Measurements from ENCODE around the gene PMAIP1.
"Not testable (repeated sequence)": the region's sequence is repeated elsewhere in the genome, so short reads cannot be mapped to it uniquely, and the experiment has no call there.

Gene PMAIP1

GRCh38 chr18:59870623-59871130 lies 29.1 kb upstream of the PMAIP1 start:
- Histone ChIP-seq H3K9ac (ENCODE audit: low read length) (no peak overlapping the region), H3K4me1 (ENCODE audit: control insufficient read depth, insufficient read depth, low read length) (peaks cover 4% of the 10 kb centered on the region), H3K4me3 (ENCODE audit: low read length) (no peak overlapping the region), H3K9me3 (ENCODE audit: control insufficient read depth, low read length) (no peaks in the 10 kb centered on the region), H3K36me3 (ENCODE audit: control insufficient read depth, insufficient read depth, low read length, severe bottlenecking) (no peaks in the 10 kb centered on the region), H3K27me3 (replicated peaks; ENCODE audit: control insufficient read depth, insufficient read depth, low read length) (no peaks in the 10 kb centered on the region)
- peak; percentile 61 for DNase-seq (ENCODE audit: low read depth)

- Histone ChIP-seq H3K9ac (ENCODE audit: low read length) (no peak overlapping the region), H3K4me1 (ENCODE audit: control insufficient read depth, insufficient read depth, low read length) (peaks cover 4% of the 10 kb centered on the region)
- DNase-seq (ENCODE audit: low read depth) = no peak
Observed at GRCh38 chr18:59871711-59872362, 28.0 kb upstream of the PMAIP1 start.

GRCh38 chr18:59873641-59874040 lies 26.2 kb upstream of the PMAIP1 start:
- no peak overlapping the region for H3K9ac ChIP-seq (ENCODE audit: low read length)
- H3K36me3 ChIP-seq (ENCODE audit: control insufficient read depth, insufficient read depth, low read length, severe bottlenecking) = no peaks in the 10 kb centered on the region
- H3K9me3 ChIP-seq (ENCODE audit: control insufficient read depth, low read length) = no peaks in the 10 kb centered on the region
- no peaks in the 10 kb centered on the region for H3K27me3 ChIP-seq (replicated peaks; ENCODE audit: control insufficient read depth, insufficient read depth, low read length)
- peaks cover 13% of the 10 kb centered on the region for H3K4me1 ChIP-seq (ENCODE audit: control insufficient read depth, insufficient read depth, low read length)
- no peak overlapping the region for H3K4me3 ChIP-seq (ENCODE audit: low read length)
- DNase-seq (ENCODE audit: low read depth) = no peak

More at GRCh38 chr18:59871711-59872362, 28.0 kb upstream of the PMAIP1 start:
- Histone ChIP-seq H3K36me3 (ENCODE audit: control insufficient read depth, insufficient read depth, low read length, severe bottlenecking) (no peaks in the 10 kb centered on the region), H3K9me3 (ENCODE audit: control insufficient read depth, low read length) (no peaks in the 10 kb centered on the region), H3K4me3 (ENCODE audit: low read length) (no peak overlapping the region), H3K27me3 (replicated peaks; ENCODE audit: control insufficient read depth, insufficient read depth, low read length) (no peaks in the 10 kb centered on the region)

- DNase-seq (ENCODE audit: low read depth) = peak; percentile 84
- Histone ChIP-seq H3K36me3 (ENCODE audit: control insufficient read depth, insufficient read depth, low read length, severe bottlenecking) (no peaks in the 10 kb centered on the region), H3K9me3 (ENCODE audit: control insufficient read depth, low read length) (no peaks in the 10 kb centered on the region), H3K4me3 (ENCODE audit: low read length) (no peak overlapping the region), H3K9ac (ENCODE audit: low read length) (no peak overlapping the region), H3K4me1 (ENCODE audit: control insufficient read depth, insufficient read depth, low read length) (peaks cover 13% of the 10 kb centered on the region), H3K27me3 (replicated peaks; ENCODE audit: control insufficient read depth, insufficient read depth, low read length) (no peaks in the 10 kb centered on the region)
Observed at GRCh38 chr18:59874166-59874565, 25.6 kb upstream of the PMAIP1 start.

- no peak for DNase-seq (ENCODE audit: low read depth)
- H3K9me3 ChIP-seq (ENCODE audit: control insufficient read depth, low read length) = no peaks in the 10 kb centered on the region
- H3K36me3 ChIP-seq (ENCODE audit: control insufficient read depth, insufficient read depth, low read length, severe bottlenecking) = no peaks in the 10 kb centered on the region
- no peak overlapping the region for H3K9ac ChIP-seq (ENCODE audit: low read length)
- H3K4me1 ChIP-seq (ENCODE audit: control insufficient read depth, insufficient read depth, low read length) = peaks cover 13% of the 10 kb centered on the region
- H3K4me3 ChIP-seq (ENCODE audit: low read length) = no peak overlapping the region
- H3K27me3 ChIP-seq (replicated peaks; ENCODE audit: control insufficient read depth, insufficient read depth, low read length) = no peaks in the 10 kb centered on the region
Observed at GRCh38 chr18:59876310-59876626, 23.5 kb upstream of the PMAIP1 start.

- no peaks in the 10 kb centered on the region for H3K9me3 ChIP-seq (ENCODE audit: control insufficient read depth, low read length)
- no peaks in the 10 kb centered on the region for H3K27me3 ChIP-seq (replicated peaks; ENCODE audit: control insufficient read depth, insufficient read depth, low read length)
- no peak for DNase-seq (ENCODE audit: low read depth)
- peaks cover 20% of the 10 kb centered on the region for H3K4me1 ChIP-seq (ENCODE audit: control insufficient read depth, insufficient read depth, low read length)
- no peak overlapping the region for H3K9ac ChIP-seq (ENCODE audit: low read length)
- no peak overlapping the region for H3K4me3 ChIP-seq (ENCODE audit: low read length)
- H3K36me3 ChIP-seq (ENCODE audit: control insufficient read depth, insufficient read depth, low read length, severe bottlenecking) = no peaks in the 10 kb centered on the region
Observed at GRCh38 chr18:59877361-59877760, 22.4 kb upstream of the PMAIP1 start.

- H3K9me3 ChIP-seq (ENCODE audit: control insufficient read depth, low read length) = no peaks in the 10 kb centered on the region
- H3K4me1 ChIP-seq (ENCODE audit: control insufficient read depth, insufficient read depth, low read length) = peaks cover 23% of the 10 kb centered on the region
- DNase-seq (ENCODE audit: low read depth) = no peak
- no peaks in the 10 kb centered on the region for H3K36me3 ChIP-seq (ENCODE audit: control insufficient read depth, insufficient read depth, low read length, severe bottlenecking)
- no peak overlapping the region for H3K9ac ChIP-seq (ENCODE audit: low read length)
- H3K4me3 ChIP-seq (ENCODE audit: low read length) = no peak overlapping the region
- no peaks in the 10 kb centered on the region for H3K27me3 ChIP-seq (replicated peaks; ENCODE audit: control insufficient read depth, insufficient read depth, low read length)
Observed at GRCh38 chr18:59878644-59879043, 21.2 kb upstream of the PMAIP1 start.

GRCh38 chr18:59881728-59882656 lies 17.8 kb upstream of the PMAIP1 start:
- H3K9ac ChIP-seq (ENCODE audit: low read length) = no peak overlapping the region
- peak; percentile 54 for DNase-seq (ENCODE audit: low read depth)
- no peaks in the 10 kb centered on the region for H3K27me3 ChIP-seq (replicated peaks; ENCODE audit: control insufficient read depth, insufficient read depth, low read length)
- no peak overlapping the region for H3K4me3 ChIP-seq (ENCODE audit: low read length)
- H3K9me3 ChIP-seq (ENCODE audit: control insufficient read depth, low read length) = no peaks in the 10 kb centered on the region
- peaks cover 23% of the 10 kb centered on the region for H3K4me1 ChIP-seq (ENCODE audit: control insufficient read depth, insufficient read depth, low read length)
- no peaks in the 10 kb centered on the region for H3K36me3 ChIP-seq (ENCODE audit: control insufficient read depth, insufficient read depth, low read length, severe bottlenecking)

- H3K9ac ChIP-seq (ENCODE audit: low read length) = no peak overlapping the region
- H3K4me1 ChIP-seq (ENCODE audit: control insufficient read depth, insufficient read depth, low read length) = peaks cover 15% of the 10 kb centered on the region
- no peak overlapping the region for H3K4me3 ChIP-seq (ENCODE audit: low read length)
- no peaks in the 10 kb centered on the region for H3K9me3 ChIP-seq (ENCODE audit: control insufficient read depth, low read length)
- H3K36me3 ChIP-seq (ENCODE audit: control insufficient read depth, insufficient read depth, low read length, severe bottlenecking) = no peaks in the 10 kb centered on the region
- H3K27me3 ChIP-seq (replicated peaks; ENCODE audit: control insufficient read depth, insufficient read depth, low read length) = no peaks in the 10 kb centered on the region
- DNase-seq (ENCODE audit: low read depth) = no peak
Observed at GRCh38 chr18:59884351-59884750, 15.4 kb upstream of the PMAIP1 start.

- Histone ChIP-seq H3K36me3 (ENCODE audit: control insufficient read depth, insufficient read depth, low read length, severe bottlenecking) (no peaks in the 10 kb centered on the region), H3K4me3 (ENCODE audit: low read length) (peak overlapping the region; percentile 64), H3K9ac (ENCODE audit: low read length) (peak overlapping the region; percentile 33), H3K9me3 (ENCODE audit: control insufficient read depth, low read length) (no peaks in the 10 kb centered on the region), H3K27me3 (replicated peaks; ENCODE audit: control insufficient read depth, insufficient read depth, low read length) (no peaks in the 10 kb centered on the region), H3K4me1 (ENCODE audit: control insufficient read depth, insufficient read depth, low read length) (peaks cover 15% of the 10 kb centered on the region)
- DNase-seq (ENCODE audit: low read depth) = peak; percentile 78
Observed at GRCh38 chr18:59885579-59886163, 14.1 kb upstream of the PMAIP1 start.

GRCh38 chr18:59886399-59886798 lies 13.4 kb upstream of the PMAIP1 start:
- H3K9ac ChIP-seq (ENCODE audit: low read length); H3K36me3 ChIP-seq (ENCODE audit: control insufficient read depth, insufficient read depth, low read length, severe bottlenecking); DNase-seq (ENCODE audit: low read depth); H3K27me3 ChIP-seq (replicated peaks; ENCODE audit: control insufficient read depth, insufficient read depth, low read length); H3K9me3 ChIP-seq (ENCODE audit: control insufficient read depth, low read length); H3K4me3 ChIP-seq (ENCODE audit: low read length): not testable (repeated sequence)
- peaks cover 15% of the 10 kb centered on the region for H3K4me1 ChIP-seq (ENCODE audit: control insufficient read depth, insufficient read depth, low read length)
